ENCODE results near the gene IL7R. TPM values are rescaled to one million over a fixed set of nuclear protein-coding genes. Genes with fewer than 3 reads are reported as not detected.

IL7R gene
- total RNA-seq, 1 donor from 2014 or later = 5.2 TPM

GRCh38 chr5:35903631-35904203, 47.0 kb downstream of the IL7R start:
- DNase-seq (ENCODE audit: low spot score) = no peak

- no peak for DNase-seq (ENCODE audit: low spot score)
These were observed 47.9 kb downstream of the IL7R start for GRCh38 chr5:35904443-35905132.

- DNase-seq (ENCODE audit: low spot score) = no peak
These were observed 51.5 kb downstream of the IL7R start for GRCh38 chr5:35908228-35908627.

- no peak for DNase-seq (ENCODE audit: low spot score)
These were observed 52.1 kb downstream of the IL7R start for GRCh38 chr5:35908814-35909213.

- no peak for DNase-seq (ENCODE audit: low spot score)
These were observed 62.5 kb downstream of the IL7R start for GRCh38 chr5:35919191-35919590.

GRCh38 chr5:35920890-35921289, 64.2 kb downstream of the IL7R start:
- DNase-seq (ENCODE audit: low spot score) = no peak

- DNase-seq (ENCODE audit: low spot score) = no peak
These were observed 65.2 kb downstream of the IL7R start for GRCh38 chr5:35921930-35922329.

GRCh38 chr5:35922468-35922867, 65.8 kb downstream of the IL7R start:
- DNase-seq (ENCODE audit: low spot score) = no peak

GRCh38 chr5:35924122-35924949, 67.6 kb downstream of the IL7R start:
- DNase-seq (ENCODE audit: low spot score) = no peak

- DNase-seq (ENCODE audit: low spot score) = peak; percentile 89
These were observed 68.4 kb downstream of the IL7R start for GRCh38 chr5:35924950-35925722.

GRCh38 chr5:35926389-35927051, 69.8 kb downstream of the IL7R start:
- DNase-seq (ENCODE audit: low spot score) = no peak

Other genes starting within 250 kb of the IL7R start
- 2.3 TPM for gene SPEF2, start 239.0 kb upstream of the IL7R start, total RNA-seq
- gene CAPSL, start 81.7 kb downstream of the IL7R start, total RNA-seq = not detected
- gene UGT3A1, start 134.5 kb downstream of the IL7R start, total RNA-seq = not detected
- gene UGT3A2, start 210.0 kb downstream of the IL7R start, total RNA-seq = not detected

Data from mesenteric fat pad (tissue), 1 donor.